Choroid plexus epithelial cell (primary cell): ENCODE data around the gene METTL21A.

Experiments used
- DNase-seq: peaks from one replicate; pipeline ENCODE4 v3.0.0-alpha.2; 2010; ENCODE audit warnings: low read depth
- H3K4me3 ChIP-seq: 2 replicates; pipeline ENCODE4 v1.5.1; 2011; ENCODE audit warnings: low read depth, mild to moderate bottlenecking, control low read depth, low read length, moderate library complexity
- CTCF ChIP-seq: conservative IDR thresholded peaks from 2 replicates; pipeline ENCODE4 v1.5.1; 2011; ENCODE audit warnings: low read depth, mild to moderate bottlenecking, control low read depth, inconsistent platforms, low read length, moderate library complexity

Gene METTL21A

GRCh38 chr2:207567671-207568070, 57.5 kb downstream of the METTL21A start:
- DNase-seq = no peak
- H3K4me3 ChIP-seq = no peak overlapping the region
- no peak for TF ChIP-seq CTCF

- no peak for DNase-seq
- H3K4me3 ChIP-seq = no peak overlapping the region
- TF ChIP-seq CTCF = no peak
Observed at GRCh38 chr2:207565736-207566500, 59.3 kb downstream of the METTL21A start.
